Ovary (tissue), 3 donors: Measurements from ENCODE around the gene SEC11C.

Source experiments
- CTCF ChIP-seq, 3 donors: fragments of 450-650 bp in 2 of 3; fragments of 200-600 bp in 1 of 3; IDR thresholded peaks; one replicate each; pipeline versions ENCODE4 v1.5.1 to v1.8.0; 2016 to 2022; ENCODE audit warnings: antibody characterized with exemption in 3 of 3, mild to moderate bottlenecking in 1 of 3
- EP300 ChIP-seq: sonication (generic); formaldehyde crosslinking; IDR thresholded peaks from one replicate; pipeline ENCODE4 v1.6.1; 2017; ENCODE audit warnings: antibody characterized with exemption
- POLR2A ChIP-seq: fragments of 450-650 bp; IDR thresholded peaks from one replicate; pipeline ENCODE4 v1.6.1; 2017; ENCODE audit warnings: antibody characterized with exemption, mild to moderate bottlenecking, moderate library complexity
- donor health status: DM: no; HTN: no; CAD: no.

DNA sequence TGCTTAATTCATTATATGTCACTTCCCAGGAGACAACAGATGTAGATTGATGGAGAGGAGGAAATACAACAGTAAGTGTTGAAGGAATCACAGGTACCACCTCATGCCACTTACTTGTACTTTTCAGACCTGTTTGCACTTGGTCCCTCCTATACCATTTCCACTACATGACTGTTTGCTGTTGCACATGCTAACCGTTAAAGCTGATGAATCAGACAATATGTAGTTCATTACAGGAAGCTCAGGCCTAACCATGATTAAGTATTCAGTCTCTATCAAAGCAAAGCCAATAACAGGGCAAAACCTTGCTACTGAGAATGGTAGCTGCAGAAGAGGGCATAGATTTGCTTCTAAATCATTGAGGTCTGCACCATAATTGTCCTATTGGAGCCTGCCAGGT lies 50.1 kb downstream of the SEC11C start:
- TF ChIP-seq CTCF (IDR thresholded peaks at IDR 0.05) = no peak
- no peak for TF ChIP-seq EP300
- TF ChIP-seq POLR2A = no peak
